IMR-90 (cell line): ENCODE data around the gene BCAT1. TPM values are rescaled to one million over a fixed set of nuclear protein-coding genes. Genes with fewer than 3 reads are reported as not detected.

Experiments
- ATAC-seq: fragments of 200-7000 bp; cut with Tn5 transposase; 2 replicates; pipeline ENCODE4 v1.9.1; 2020; ENCODE audit warnings: low read depth, mild to moderate bottlenecking, moderate library complexity
- BruUV-seq: library from RNA; stranded (reverse); fragments of 400-500 nt; replicated peaks from 2 replicates; lab custom pipeline; 2021; lab: Mats Ljungman, UMichigan
- CTCF ChIA-PET: fragments of 300-600 bp; formaldehyde crosslinking; extraction: SDS; loops from one replicate; lab custom pipeline; 2021; ENCODE audit warnings: antibody characterized with exemption; lab: Yijun Ruan, JAX
- POLR2A ChIA-PET: fragments of 300-600 bp; sonication (Branson Sonifier 250); formaldehyde crosslinking; loops from one replicate; lab custom pipeline; 2022; ENCODE audit warnings: antibody characterized with exemption; ENCODE audit not compliant: unreplicated experiment; lab: Charles Lee
- DNase-seq: peaks from one replicate; pipeline ENCODE4 v3.0.0; 2013
- H2AFZ ChIP-seq: replicated peaks from 2 replicates; pipeline ENCODE3; 2013; ENCODE audit warnings: low read length, mild to moderate bottlenecking; ENCODE audit not compliant: poor library complexity
- H2AK5ac ChIP-seq: 2 replicates; pipeline ENCODE4 v1.6.1; 2013; ENCODE audit warnings: low read depth, low read length, inconsistent platforms
- H2AK9ac ChIP-seq: replicated peaks from 2 replicates; pipeline ENCODE3; 2013; ENCODE audit warnings: mild to moderate bottlenecking, low read depth, low read length, moderate library complexity; ENCODE audit not compliant: poor library complexity
- H2BK120ac ChIP-seq: 2 replicates; pipeline ENCODE4 v1.6.1; 2013; ENCODE audit warnings: low read depth, low read length, inconsistent platforms
- H2BK15ac ChIP-seq: 3 replicates; pipeline ENCODE4 v1.6.1; 2013; ENCODE audit warnings: low read depth, low read length, inconsistent platforms
- H2BK20ac ChIP-seq: 2 replicates; pipeline ENCODE4 v1.6.1; 2013; ENCODE audit warnings: low read depth, mild to moderate bottlenecking, inconsistent platforms, low read length, moderate library complexity
- H2BK5ac ChIP-seq: 2 replicates; pipeline ENCODE4 v1.6.1; 2013; ENCODE audit warnings: mild to moderate bottlenecking, low read depth, low read length, inconsistent platforms; ENCODE audit not compliant: poor library complexity, severe bottlenecking
- H3K14ac ChIP-seq: replicated peaks from 2 replicates; pipeline ENCODE4 v1.6.1; 2013; ENCODE audit warnings: low read depth, low read length, inconsistent platforms
- H3K18ac ChIP-seq: 2 replicates; pipeline ENCODE4 v1.6.1; 2013; ENCODE audit warnings: low read depth, low read length, control low read depth
- H3K23ac ChIP-seq: 2 replicates; pipeline ENCODE4 v1.6.1; 2013; ENCODE audit warnings: low read depth, low read length, inconsistent platforms
- H3K27ac ChIP-seq: 2 replicates; pipeline ENCODE4 v1.5.1; 2013; ENCODE audit warnings: mild to moderate bottlenecking, control low read depth, low read length; ENCODE audit not compliant: insufficient read depth
- H3K27me3 ChIP-seq: 2 replicates; pipeline ENCODE4 v1.6.1; 2013; ENCODE audit warnings: low read length; ENCODE audit not compliant: control insufficient read depth, insufficient read depth
- H3K36me3 ChIP-seq: 2 replicates; pipeline ENCODE4 v1.6.1; 2013; ENCODE audit warnings: low read length, mixed read lengths; ENCODE audit not compliant: control insufficient read depth, insufficient read depth
- H3K4ac ChIP-seq: 2 replicates; pipeline ENCODE4 v1.6.1; 2013; ENCODE audit warnings: low read depth, low read length, inconsistent platforms
- H3K4me1 ChIP-seq: 2 replicates; pipeline ENCODE4 v1.6.1; 2013; ENCODE audit warnings: low read length, mixed read lengths; ENCODE audit not compliant: control insufficient read depth, insufficient read depth
- H3K4me2 ChIP-seq: 2 replicates; pipeline ENCODE4 v1.6.1; 2013; ENCODE audit warnings: low read depth, mild to moderate bottlenecking, control low read depth, low read length, moderate library complexity
- H3K4me3 ChIP-seq: 2 replicates; pipeline ENCODE4 v1.5.1; 2013; ENCODE audit warnings: low read depth, mild to moderate bottlenecking, control low read depth, low read length, moderate library complexity; ENCODE audit not compliant: insufficient read depth
- H3K56ac ChIP-seq: 2 replicates; pipeline ENCODE4 v1.6.1; 2013; ENCODE audit warnings: low read length, inconsistent platforms; ENCODE audit not compliant: insufficient read depth; ENCODE audit errors: extremely low read depth
- H3K79me1 ChIP-seq, 2 experiments: 2 replicates each; pipeline ENCODE4 v1.6.1; 2013; ENCODE audit warnings: low read length in 2 of 2, inconsistent platforms in 1 of 2, low read depth in 1 of 2
- H3K9ac ChIP-seq: 2 replicates; pipeline ENCODE4 v1.6.1; 2013; ENCODE audit warnings: low read depth, low read length, control low read depth
- H3K9me1 ChIP-seq: 2 replicates; pipeline ENCODE4 v1.6.1; 2013; ENCODE audit warnings: low read length, inconsistent platforms; ENCODE audit not compliant: insufficient read depth
- H3K9me3 ChIP-seq: 2 replicates; pipeline ENCODE4 v1.6.1; 2013; ENCODE audit warnings: low read length; ENCODE audit not compliant: control insufficient read depth, insufficient read depth
- H4K20me1 ChIP-seq: 2 replicates; pipeline ENCODE4 v1.6.1; 2013; ENCODE audit warnings: low read length, inconsistent platforms; ENCODE audit not compliant: insufficient read depth
- H4K5ac ChIP-seq: 2 replicates; pipeline ENCODE4 v1.6.1; 2013; ENCODE audit warnings: mild to moderate bottlenecking, low read depth, low read length, control low read depth
- H4K8ac ChIP-seq, 2 experiments: 2 replicates each; pipeline ENCODE4 v1.6.1; 2013; ENCODE audit warnings: low read depth in 2 of 2, low read length in 2 of 2, control low read depth in 1 of 2, inconsistent platforms in 1 of 2
- H4K91ac ChIP-seq: 2 replicates; pipeline ENCODE4 v1.6.1; 2013; ENCODE audit warnings: low read depth, low read length, inconsistent platforms; ENCODE audit not compliant: insufficient read depth
- CEBPB ChIP-seq: IDR thresholded peaks from 2 replicates; pipeline ENCODE4 v1.6.1; 2012; ENCODE audit warnings: low read depth, low read length, improper control_type of control experiment
- FOS ChIP-seq: fragments of 150-350 bp; IDR thresholded peaks from 2 replicates; pipeline ENCODE4 v1.6.1; 2016; ENCODE audit warnings: low read depth, low read length
- WGBS, 2 experiments: methylation state at CpG; one replicate each; pipeline versions ENCODE4 v1.1.5 to v1.1.7; 2013; ENCODE audit warnings: missing lambda C conversion rate in 2 of 2; ENCODE audit not compliant: insufficient read length in 1 of 2; ENCODE audit errors: extremely low coverage in 2 of 2; 5-methylcytosine and 5-hydroxymethylcytosine counted together
- dilution Hi-C: fragments of 300-500 bp; cut with HindIII; formaldehyde crosslinking; loops from one replicate; pipeline ENCODE4 v1.14.3; 2018; ENCODE audit warnings: low sequenced_read_pairs; ENCODE audit not compliant: unreplicated experiment
- in situ Hi-C: fragments of 300-500 bp; cut with MboI; formaldehyde crosslinking; loops from 3 replicates; pipeline ENCODE4 v1.14.3; 2019; ENCODE audit warnings: low sequenced_read_pairs, inconsistent platforms, mixed read lengths
- intact Hi-C: fragments of 100-400 bp; cut with micrococcal nuclease; formaldehyde crosslinking; loops from 2 replicates; pipeline ENCODE4 v1.10.0; 2022
- polyA plus RNA-seq, 3 experiments: library from polyadenylated mRNA; depleted of rRNA; stranded (reverse); fragments of >200 nt; gene quantifications; 2 replicates each; pipeline ENCODE4 v1.2.3, GENCODE V29; 2012; ENCODE audit warnings: low replicate concordance in 1 of 3
- total RNA-seq: library from RNA; depleted of rRNA; stranded (reverse); fragments of >200 nt; gene quantifications from 2 replicates; pipeline ENCODE4 v1.2.3, GENCODE V29; 2012

BCAT1 gene
- total and polyA plus RNA-seq, 2 of the 4 experiments (the other 2 are of a cell fraction), result 30.4 to 683 TPM

GRCh38 chr12:24851341-24851740, 97.6 kb downstream of the BCAT1 start:
- H3K18ac ChIP-seq, result no peak overlapping the region
- no peak overlapping the region for H3K4me3 ChIP-seq
- no peak overlapping the region for H2BK15ac ChIP-seq
- ChIA-PET CTCF (no interaction called here), POLR2A (no interaction called here)
- peaks cover 57 to 72% of the 10 kb centered on the region in 2 experiments for H3K79me1 ChIP-seq
- H3K36me3 ChIP-seq, result peaks cover 8% of the 10 kb centered on the region
- no TSS peak for BruUV-seq
- H3K56ac ChIP-seq, result no peak overlapping the region
- DNase-seq, result no peak
- H4K20me1 ChIP-seq, result peaks cover 41% of the 10 kb centered on the region; the same call in 1 of the 2 replicates
- peaks cover 9% of the 10 kb centered on the region; the same call in 1 of the 2 replicates for H3K4me1 ChIP-seq
- H3K4ac ChIP-seq, result no peak overlapping the region
- H3K14ac ChIP-seq, result no peak overlapping the region
- H2AK9ac ChIP-seq, result no peak overlapping the region
- no peak overlapping the region for H4K5ac ChIP-seq
- H3K27me3 ChIP-seq, result no peaks in the 10 kb centered on the region
- TF ChIP-seq FOS, result no peak
- TF ChIP-seq CEBPB, result no peak
- no peak overlapping the region for H2BK5ac ChIP-seq
- no peak for ATAC-seq
- intact Hi-C loops (loop anchor here (5.0 kb wide), 1 partner anchor 96 kb away; the partner anchor contains the start of gene BCAT1), dilution Hi-C loops (no loop called here), in situ Hi-C loops (no loop called here)
- no peak overlapping the region for H2AK5ac ChIP-seq
- H2AFZ ChIP-seq, result no peak overlapping the region
- H4K91ac ChIP-seq, result no peak overlapping the region
- H3K4me2 ChIP-seq, result no peak overlapping the region
- H3K27ac ChIP-seq, result no peak overlapping the region
- WGBS, 2 experiments, result no CpG with 5 or more reads among the region's 3 CpGs
- no peak overlapping the region for H3K23ac ChIP-seq
- no peak overlapping the region for H2BK120ac ChIP-seq
- H2BK20ac ChIP-seq, result no peak overlapping the region
- H3K9me3 ChIP-seq, result no peaks in the 10 kb centered on the region
- H4K8ac ChIP-seq, result no peak overlapping the region
- H3K9me1 ChIP-seq, result peaks cover 7% of the 10 kb centered on the region
- no peak overlapping the region for H3K9ac ChIP-seq
